GM18909 (cell line): ENCODE measurements around the gene NFKB1.
A peak's percentile ranks its signal among the peaks of the same experiment; 100 is the strongest.

ENCODE experiments used
- ATAC-seq: cut with Tn5 transposase; IDR thresholded peaks from one replicate; pipeline ENCODE4 v1.9.1; 2021; ENCODE audit warnings: mild to moderate bottlenecking; ENCODE audit not compliant: unreplicated experiment, poor library complexity

Gene NFKB1

GRCh38 chr4:102592256-102592655 is 91.1 kb downstream of the NFKB1 start:
- ATAC-seq: no peak

- ATAC-seq: no peak
These were observed 92.0 kb downstream of the NFKB1 start for GRCh38 chr4:102593147-102593546.

GRCh38 chr4:102594000-102594399 is 92.8 kb downstream of the NFKB1 start:
- ATAC-seq: no peak

GRCh38 chr4:102596532-102596931 is 95.4 kb downstream of the NFKB1 start:
- no peak for ATAC-seq

- peak; percentile 86 for ATAC-seq
These were observed 97.1 kb downstream of the NFKB1 start for GRCh38 chr4:102598086-102598761.

- peak; percentile 45 for ATAC-seq
These were observed 97.7 kb downstream of the NFKB1 start for GRCh38 chr4:102598762-102599374.

- peak; percentile 9 for ATAC-seq
These were observed 98.3 kb downstream of the NFKB1 start for GRCh38 chr4:102599455-102599854.

GRCh38 chr4:102599886-102600285 is 98.7 kb downstream of the NFKB1 start:
- no peak for ATAC-seq

GRCh38 chr4:102600689-102601088 is 99.5 kb downstream of the NFKB1 start:
- no peak for ATAC-seq

- no peak for ATAC-seq
These were observed 100.5 kb downstream of the NFKB1 start for GRCh38 chr4:102601586-102602227.

- no peak for ATAC-seq
These were observed 103.2 kb downstream of the NFKB1 start for GRCh38 chr4:102604222-102604940.

- ATAC-seq: no peak
These were observed 105.1 kb downstream of the NFKB1 start for GRCh38 chr4:102606261-102606660.

GRCh38 chr4:102606846-102607450 is 105.8 kb downstream of the NFKB1 start:
- no peak for ATAC-seq

GRCh38 chr4:102608190-102608589 is 107.0 kb downstream of the NFKB1 start:
- ATAC-seq: no peak

- peak; percentile 56 for ATAC-seq
These were observed 108.8 kb downstream of the NFKB1 start for GRCh38 chr4:102610007-102610406.

- no peak for ATAC-seq
These were observed 109.3 kb downstream of the NFKB1 start for GRCh38 chr4:102610476-102610875.

- ATAC-seq: no peak
These were observed 111.1 kb downstream of the NFKB1 start for GRCh38 chr4:102612210-102612609.

- no peak for ATAC-seq
These were observed 111.7 kb downstream of the NFKB1 start for GRCh38 chr4:102612824-102613366.

- no peak for ATAC-seq
These were observed 113.6 kb downstream of the NFKB1 start for GRCh38 chr4:102614801-102615200.

GRCh38 chr4:102616636-102617035 is 115.5 kb downstream of the NFKB1 start:
- no peak for ATAC-seq
